ENCODE results near the gene ZNF664.

ZNF664 gene

DNA sequence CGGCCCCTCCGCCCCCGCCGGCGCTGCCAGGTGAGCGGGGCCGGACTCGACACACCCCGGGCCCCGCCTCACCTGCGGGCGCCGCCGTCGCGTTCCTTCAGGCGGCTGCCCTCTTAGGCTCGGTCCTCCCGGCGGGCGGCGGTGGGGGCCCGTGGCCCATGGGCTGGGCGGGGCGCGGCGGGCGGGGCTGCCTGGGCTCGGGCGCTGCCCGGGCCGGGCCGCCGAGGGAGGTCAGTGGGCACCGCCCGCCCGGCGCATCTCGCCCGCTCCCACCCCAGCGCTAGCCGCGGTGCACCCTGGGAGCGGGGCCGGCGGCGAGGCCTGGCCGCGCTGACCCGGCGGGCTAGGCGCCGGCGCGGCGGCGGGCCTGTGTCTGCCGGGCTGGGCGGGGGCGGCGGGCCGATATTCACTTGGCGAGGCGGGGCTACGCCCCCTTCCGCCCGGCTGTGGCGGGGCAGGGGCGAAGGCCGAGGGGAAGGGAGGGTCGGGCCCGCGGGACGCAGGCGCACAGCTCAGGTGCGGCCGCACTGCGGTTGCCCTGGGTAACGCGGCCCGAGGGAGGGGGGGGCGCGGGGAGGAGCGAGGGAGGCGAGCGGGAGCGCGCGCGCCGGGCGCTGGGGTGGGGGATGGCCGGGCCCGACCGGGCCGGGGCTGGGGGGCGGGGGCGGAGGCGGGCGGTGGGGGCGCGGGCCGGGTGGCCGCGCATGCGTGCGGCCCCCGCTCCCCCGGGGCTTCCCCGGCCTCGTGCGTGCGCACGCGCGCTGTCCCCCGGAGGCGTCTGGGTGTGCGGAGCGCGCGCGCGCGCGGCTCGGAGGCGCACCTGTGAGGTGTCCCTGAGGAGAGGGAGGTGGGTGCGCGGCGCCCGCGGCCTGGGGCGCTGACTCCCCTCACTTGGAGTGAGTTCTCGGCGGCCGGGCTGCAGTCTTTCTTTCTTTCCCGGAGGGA, at the start of gene ZNF664, which contains the start of gene CCDC92:
ZNF664 (plus strand) TSS at position 759 of the 945 bp plus-strand sequence. CDS start 38,930 bp downstream, outside the sequence.
CCDC92 (minus strand) TSS at position 375 of the 945 bp plus-strand sequence. CDS start 28,526 bp downstream, outside the sequence.
- DNase-seq: peak; percentile 98

DNA sequence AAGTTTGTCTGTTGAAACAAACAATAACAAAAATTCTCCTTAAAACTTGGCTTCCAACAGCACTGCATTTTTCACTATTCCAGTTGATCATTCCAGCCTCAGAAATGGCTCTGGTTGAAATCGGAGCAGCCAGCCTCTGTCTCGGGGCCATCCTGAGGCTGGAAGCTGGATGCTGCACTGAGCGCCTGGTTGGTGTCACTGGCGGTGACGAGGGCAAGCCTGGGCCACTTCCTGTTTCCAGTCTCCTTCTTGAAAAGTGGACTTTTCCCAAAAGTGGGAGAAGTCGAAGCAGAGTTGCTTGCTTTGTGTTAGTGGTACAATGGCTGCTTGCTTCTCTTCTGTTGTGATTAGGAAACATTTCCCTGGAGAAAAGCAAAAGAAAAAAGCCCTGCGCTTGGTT, 49.1 kb upstream of the ZNF664 start:
- no peak for DNase-seq

DNA sequence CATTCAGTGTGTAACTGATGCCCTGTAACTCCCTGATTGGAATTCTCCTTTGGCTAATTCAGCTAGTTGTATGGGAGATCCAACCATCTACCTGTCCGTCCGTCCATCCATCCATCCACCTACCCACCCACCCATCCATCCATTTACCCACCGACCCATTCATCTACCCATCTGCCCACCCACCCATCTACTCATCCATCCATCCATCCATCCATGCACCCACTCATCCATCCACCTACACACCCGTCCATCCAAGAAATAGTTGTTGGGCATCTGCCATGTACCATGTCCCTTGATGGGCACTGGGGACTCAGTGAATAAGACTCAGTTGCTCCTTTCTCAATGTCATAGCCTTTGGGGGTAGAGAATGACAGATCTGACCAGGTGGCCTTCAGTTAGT, 48.5 kb upstream of the ZNF664 start:
- no peak for DNase-seq

DNA sequence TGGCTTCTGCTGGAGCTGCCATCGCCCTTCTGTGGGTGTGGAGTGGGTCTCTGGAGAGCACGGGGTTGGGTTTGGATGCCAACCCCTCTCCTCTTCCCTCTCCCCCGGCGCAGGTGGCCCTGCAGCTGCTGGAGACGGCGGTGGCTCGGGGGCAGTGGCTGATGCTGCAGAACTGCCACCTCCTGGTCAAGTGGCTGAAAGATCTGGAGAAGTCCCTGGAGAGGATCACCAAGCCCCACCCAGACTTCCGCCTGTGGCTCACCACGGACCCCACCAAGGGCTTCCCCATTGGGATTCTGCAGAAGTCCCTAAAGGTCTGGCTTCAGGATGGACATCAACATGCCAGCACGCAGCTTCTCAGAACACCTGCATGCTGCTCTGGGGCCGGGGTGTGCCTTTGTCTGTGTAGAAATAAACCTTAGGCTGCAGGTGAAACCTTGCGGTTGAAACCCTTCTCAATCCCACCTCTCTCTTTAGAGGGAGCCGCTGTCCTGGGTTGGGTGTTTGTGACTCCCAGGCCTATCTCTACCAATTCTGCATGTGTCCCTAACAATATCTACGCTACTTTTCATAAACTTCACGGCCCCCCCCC, 44.6 kb upstream of the ZNF664 start:
- no peak for DNase-seq

DNA sequence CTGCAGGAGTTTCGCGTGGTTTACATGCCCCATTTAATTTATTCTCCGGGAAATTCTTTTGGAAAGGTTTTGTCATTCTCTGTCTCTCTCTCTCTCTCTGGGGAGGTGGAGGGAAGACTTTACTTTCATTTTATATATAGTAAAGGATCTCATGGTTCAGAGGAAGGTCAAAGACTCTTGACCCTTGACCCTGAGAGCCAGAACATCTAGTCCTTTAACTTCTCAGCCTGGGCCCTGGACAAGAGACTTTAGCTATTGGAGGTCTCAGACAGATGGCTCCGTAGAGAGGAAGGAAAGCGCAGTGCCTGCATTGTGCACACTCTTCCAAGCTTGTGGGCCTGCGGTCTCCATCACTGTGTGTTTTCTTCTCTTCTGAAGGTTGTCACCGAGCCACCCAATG, 44.1 kb upstream of the ZNF664 start:
- no peak for DNase-seq

DNA sequence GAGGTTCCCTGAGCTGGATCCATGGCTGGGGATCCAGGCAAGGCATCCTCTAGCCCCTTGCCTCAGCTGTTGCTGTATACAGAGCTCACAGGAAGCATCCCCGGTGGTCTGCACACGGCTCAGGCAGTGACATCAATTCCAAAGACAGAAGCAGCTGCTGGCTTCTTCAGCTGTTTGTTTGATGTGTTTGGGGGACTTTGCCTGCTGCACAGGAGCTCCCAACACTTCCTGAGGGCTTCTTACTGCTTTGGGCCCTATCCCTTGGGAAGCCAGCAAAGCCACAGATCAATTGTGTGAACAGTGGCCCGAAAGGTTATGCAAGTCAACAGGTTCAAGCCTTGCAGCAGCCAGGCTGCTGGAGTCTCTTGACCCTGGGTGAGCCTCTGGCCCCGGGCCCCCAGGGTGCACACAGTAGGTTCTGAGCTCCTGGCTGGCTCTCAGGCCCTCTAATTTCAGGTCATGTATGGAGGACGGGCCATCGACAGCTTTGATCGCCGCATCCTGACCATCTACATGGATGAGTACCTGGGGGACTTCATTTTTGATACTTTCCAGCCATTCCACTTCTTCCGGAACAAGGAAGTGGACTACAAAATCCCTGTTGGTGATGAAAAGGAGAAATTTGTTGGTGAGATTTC, 43.0 kb upstream of the ZNF664 start:
- DNase-seq: no peak

DNA sequence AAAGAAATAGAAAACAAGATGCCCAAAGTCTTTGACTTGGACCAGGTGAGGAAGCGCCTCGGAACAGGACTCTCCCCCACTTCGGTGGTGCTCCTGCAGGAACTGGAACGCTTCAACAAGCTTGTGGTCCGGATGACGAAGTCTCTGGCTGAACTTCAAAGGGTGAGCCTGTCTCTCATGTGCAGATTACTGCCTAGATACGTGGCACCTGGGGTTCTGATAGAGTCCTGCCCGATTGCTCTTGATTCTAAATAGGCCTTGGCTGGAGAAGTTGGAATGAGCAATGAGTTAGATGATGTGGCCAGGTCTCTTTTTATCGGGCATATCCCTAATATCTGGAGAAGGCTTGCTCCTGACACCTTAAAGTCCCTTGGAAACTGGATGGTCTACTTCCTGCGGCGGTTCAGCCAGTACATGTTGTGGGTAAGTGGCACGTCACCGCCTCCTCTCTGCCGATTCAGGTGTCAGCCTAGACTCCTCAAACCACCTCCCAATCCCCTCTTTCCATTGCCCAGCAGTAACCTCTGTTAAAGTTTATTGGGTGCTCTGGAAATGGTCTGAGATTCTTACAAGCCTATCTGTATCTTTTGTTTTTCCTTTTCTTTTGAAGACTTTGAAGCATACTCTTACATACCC, 41.2 kb upstream of the ZNF664 start:
- DNase-seq: peak; percentile 69

DNA sequence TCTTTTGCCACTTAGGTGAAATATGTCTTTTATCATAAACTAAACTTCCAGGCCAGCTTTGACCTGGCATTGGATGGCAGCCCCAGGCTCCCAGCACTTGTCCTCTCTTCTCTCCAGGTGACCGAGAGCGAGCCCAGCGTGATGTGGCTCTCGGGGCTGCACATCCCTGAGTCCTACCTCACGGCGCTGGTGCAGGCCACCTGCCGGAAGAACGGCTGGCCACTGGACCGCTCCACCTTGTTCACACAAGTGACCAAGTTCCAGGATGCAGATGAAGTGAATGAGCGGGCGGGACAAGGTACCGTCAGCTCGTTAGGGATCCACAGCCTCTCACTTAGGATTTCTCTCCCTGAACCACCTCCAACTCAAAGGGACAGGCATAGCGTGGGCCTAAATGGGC, 39.8 kb upstream of the ZNF664 start:
- no peak for DNase-seq

DNA sequence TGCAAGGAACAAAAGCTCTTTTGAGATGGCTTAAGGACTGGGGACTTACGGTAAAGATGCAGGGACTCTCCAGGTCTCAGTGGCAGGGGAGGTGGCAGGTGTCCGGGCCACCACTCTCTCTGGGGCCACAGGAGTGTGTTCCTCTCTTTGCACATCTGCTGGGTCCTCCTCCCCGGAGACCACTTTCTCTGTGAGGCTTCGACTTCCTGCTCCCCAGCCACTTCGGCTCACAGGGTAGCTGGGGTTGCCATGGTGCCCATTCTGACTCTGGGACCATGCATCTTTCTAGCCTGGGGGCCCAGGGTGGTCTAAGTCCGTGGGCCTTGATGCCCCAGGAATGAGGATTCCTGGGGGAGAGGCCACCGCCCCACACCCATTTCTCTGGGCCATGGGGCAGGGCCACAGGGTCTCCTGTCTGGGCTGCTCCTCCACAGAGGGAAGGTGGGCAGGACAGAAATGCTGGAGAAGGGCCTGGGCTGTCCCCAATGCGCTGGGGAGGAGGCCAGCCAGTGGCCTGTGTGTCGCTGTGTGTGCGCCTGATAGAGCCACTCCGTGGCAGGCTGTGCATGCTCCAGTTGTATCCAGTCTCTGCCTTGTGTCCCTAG, 38.9 kb upstream of the ZNF664 start:
- no peak for DNase-seq

DNA sequence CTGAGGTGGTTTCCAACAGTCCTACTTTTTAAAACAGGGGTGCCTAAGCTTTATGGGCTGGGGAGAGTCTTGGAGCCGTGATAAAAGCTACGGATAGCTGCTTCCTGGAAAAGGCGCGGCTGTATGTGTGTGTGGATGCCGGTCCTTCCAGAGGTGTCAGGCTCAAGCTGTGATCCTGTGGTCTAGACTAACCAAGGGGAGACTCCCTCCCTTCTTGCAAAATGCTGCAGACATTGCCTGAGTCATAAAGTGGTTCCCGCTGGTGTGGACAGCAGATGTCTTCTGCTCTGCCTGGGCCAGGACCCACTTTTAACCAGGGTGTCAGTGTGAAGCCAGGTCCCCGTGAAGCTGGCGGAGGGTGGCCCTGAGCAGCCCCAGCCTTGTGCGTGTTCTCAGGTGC, 38.2 kb upstream of the ZNF664 start:
- DNase-seq: no peak

DNA sequence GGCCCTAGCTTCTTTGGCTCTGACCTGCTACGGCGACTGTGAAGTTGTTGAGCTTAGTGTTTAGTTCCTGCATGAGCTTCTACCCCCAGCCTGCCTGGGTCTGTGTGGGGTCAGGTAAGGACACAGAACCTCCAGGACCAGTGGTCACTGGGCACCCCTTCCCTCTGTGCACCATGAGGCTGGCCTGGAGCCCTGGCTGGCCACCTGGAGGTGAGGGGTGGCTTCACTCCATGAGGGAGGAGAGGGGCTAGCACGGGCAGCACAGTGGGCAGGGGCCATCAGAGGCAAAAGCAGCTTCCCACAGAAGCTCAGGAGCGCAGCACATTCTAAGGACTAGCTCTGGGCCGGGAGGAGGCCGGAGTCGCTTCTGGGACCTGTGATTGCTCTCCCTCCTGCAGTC, 37.1 kb upstream of the ZNF664 start:
- no peak for DNase-seq

DNA sequence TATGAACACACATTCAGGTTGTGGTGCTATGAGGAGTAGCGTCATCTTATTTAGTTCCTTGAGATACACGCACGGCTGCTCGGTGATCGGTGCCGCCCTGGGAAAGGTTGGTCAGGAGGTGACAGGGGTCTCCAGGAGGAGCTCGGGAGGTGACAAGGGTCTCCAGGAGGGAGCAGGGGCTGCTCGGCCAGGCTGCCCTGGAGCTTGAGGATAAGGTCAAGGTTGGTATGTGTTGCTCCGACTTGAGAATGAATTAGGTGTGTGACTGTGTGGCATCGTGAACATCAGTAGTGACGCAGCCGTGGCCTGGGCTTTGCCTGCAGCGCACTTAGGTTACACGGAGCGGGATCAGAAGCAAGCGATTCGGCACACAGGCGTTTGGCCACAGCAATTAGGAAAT, 36.5 kb upstream of the ZNF664 start:
- DNase-seq: no peak

DNA sequence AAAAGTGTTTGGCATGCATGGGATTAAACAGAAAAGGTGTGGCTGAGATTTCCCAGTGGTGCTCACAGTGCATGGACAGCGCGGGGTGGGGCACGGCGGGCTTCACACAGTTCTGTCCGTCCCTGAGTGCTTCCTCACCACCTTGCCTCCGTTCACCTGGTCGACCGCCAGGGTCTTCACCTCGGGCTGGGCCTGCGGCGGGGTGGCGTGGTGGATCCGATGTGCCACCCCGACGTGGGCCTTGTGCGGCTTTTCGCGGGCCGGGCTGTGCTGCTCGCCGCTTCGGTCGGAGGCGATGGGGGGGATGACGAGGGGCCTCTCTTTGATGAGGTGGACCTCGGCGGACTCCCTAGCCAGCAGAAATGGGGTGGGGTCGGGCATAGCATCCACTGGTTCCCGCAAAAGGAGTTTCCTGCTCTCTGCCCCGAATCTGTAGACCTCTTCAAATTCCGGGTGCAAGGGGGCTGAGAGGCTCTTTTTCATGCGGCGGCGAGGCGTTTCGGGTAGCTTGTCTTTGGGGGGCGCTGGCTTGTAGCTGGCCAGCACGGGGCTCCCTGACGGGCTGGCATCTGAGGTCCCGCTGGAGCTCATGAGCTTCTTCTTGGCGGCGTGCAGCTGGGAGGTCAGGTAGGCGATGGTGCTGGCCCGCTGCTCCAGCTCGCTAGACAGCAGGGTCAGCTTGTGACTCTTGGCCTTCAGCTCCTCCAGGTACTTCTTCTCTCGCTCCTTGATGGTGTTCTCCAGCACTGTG, 35.9 kb upstream of the ZNF664 start:
- DNase-seq: no peak

DNA sequence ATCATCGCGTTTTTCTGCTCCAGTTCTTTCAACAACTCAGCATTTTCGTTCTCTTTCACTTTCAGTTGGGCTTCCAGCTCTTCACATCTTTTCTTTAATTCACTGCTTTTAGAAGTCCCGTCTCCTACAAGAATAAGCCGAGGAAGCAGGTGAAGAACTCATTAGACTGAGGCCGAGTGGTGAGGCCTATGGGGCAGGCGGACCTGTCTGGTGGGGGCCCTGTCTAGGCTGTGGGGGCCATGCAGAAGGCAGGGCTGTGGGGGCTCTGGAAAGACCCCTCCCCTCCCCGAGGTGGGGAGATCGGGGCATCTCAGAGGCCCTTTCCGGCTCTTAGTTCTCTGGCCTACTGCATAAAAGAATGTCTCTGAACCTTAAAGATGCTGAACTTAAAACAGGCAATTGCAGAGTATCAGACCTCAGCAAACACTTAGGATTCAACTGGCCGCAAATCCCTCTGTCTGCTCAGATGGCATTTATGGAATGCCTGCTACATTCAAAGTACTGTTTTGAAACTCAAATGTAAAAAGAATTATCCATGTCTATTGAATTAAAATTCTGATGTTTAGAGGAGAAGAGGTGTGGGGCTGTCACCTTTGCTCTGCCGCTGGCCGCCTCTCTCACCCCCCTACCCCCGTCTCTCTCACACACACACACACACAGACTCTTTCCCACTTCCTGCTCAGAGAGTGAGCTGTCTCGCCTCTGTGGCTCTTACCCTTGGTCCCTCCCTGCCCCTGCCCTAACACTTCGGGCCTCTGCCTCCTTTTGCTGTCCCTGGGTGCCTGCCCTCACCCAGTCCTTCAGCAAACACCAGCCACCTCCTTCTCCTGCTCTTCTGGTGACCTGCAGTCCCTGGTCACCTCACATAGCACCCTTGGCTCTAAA, 35.1 kb upstream of the ZNF664 start:
- DNase-seq: peak; percentile 70

DNA sequence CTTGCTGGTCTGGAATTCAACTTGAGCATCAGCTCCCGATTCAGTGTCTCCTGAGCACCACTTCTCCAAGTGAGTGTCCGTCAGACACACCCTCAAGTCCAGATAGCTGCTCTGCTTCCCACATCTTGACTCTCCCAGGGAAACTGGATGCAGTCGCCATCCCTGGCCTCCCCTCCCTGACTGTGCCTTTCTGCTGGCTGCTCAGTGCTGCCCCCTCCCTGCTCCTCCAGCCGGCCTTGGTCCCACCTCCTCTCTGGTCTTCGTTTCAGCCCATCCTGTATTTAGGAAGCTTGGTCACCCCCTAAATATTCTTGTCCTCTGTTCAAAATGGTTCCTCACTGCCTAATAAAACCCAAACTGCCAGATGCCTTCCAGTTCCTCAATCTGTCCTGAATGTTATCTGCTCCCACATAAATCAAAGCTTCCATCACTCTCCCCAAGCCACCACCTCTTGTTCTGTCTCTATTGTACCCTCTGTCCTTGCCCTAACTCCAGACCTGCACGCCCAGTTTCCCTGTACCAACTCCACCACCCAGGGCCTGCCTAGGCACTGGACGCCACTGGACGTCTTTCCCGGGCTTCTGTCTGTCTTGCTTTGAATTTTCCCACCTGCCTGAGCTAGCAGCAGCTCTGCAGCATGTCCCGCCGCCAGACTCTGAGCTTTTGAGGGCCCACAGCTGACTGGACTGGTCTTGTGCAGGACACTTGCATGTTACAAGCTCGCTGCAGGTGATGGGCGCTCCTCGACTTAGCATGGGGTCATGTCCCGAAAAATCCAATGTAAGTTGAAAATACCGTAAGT, 34.1 kb upstream of the ZNF664 start:
- DNase-seq: no peak

DNA sequence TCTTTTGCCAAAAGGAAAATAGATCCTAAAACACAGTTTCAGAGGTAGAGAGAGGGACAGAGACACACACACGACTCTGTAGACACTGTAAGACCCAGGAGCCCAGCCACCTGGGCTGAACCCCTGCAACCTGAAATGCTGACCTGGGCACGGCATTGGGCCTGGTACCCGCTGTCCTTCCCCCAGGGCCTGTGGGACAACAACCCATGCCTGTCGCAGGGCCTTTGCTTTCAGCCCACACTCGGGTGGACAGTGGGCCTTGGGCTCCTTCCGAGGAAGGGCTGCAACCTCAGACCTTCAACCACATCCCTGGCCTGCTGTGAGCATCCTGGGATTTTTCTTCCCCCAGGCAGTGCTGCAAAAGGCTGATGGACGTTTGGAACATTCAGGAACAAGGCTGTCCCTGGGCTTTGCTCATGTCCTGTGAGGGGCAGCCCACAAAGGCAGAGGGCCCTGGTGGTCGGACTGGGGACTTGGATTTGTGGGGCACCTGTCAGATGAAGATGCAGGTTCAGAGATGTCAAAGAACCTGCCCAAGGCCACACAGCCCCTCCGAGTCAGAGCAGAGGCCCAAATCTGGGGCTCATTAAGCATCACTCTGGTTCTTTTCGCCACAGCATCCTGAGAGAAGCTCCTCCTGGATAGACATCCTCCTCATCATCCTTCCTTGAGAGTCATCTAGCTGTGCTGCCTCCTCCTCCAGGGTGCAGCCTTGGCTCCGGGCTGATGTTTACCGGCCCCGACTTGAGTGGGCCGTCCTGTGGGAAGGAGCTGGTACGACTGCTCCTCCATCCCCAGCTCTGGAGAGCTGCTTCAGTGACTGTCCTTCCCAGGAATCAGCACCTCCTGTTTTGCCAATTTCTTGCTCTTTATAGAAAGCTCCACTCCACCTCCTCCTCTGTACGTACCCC, 33.0 kb upstream of the ZNF664 start:
- DNase-seq: no peak

DNA sequence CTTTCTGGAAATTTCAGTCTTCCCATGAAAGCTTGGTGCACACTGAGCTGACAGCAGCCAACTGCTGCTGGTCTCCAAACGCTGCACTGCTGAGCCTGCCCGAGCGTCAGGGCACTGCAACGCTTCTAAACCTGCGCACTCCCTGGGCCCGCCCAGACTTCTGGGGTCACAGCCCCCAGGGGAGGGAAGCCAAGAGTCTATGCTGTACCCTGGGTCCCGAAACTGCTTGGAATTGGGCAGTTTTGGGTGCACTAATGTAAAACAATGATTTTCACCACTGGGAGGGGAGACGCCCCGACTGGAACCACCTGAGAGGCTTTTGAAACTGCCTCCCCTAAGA, 32.4 kb upstream of the ZNF664 start:
- DNase-seq: no peak

DNA sequence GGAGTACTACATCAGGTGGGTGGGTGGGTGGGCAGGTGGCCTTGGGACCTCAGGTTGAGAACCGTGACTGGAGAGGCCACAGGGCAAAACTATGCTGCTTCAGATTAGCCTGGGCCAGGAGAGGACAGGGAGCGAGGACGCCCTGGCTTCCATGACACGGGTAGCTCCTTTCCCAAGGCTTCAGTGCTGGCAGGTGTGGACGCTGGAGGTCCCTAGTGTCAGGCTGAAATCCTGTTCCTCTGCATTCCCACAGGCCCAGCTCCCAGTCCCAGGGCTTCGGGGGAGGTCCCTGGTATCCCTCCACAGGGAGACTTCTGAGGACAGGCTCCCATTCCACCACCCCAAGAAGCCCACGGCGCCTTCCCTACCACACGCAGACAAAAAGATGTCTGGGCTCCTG, 32.0 kb upstream of the ZNF664 start:
- no peak for DNase-seq

DNA sequence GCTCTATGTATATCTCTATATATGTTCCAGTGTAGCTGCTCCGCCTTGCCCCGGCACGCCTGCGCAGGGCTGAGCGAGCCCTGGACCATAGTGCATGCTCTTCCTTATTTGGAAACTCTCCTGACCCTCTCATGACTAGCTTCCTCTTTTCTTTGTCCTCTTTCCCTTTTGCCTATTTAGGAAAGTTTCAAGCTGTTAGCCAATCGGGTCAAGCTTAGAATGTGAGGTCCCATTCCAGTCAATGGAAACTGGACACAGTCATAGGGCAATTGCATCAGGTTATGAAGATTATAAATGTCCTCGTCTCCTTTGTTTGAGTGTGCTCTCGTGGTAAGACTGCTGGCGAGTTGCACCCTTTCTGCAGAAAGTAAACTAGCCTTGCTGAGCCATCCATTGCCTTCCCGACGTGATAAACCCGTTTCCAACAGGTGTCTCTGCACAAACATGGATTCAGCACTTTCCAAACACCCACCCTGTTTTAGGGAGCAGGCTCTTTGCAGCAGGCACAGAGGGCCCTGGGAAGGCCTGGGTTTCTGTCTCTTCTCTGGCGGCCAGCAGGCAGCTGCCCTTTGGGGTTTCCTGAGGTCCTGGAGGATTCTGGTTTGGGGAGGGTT, 31.3 kb upstream of the ZNF664 start:
- DNase-seq: no peak
